NCI-H2227 (cell line): Measurements from ENCODE around the gene KDM4B.

ENCODE experiments used
- DNase-seq: peaks from one replicate; lab custom pipeline; 2025; ENCODE audit not compliant: unreplicated experiment; lab: John Stamatoyannopoulos, UW

KDM4B gene

DNA sequence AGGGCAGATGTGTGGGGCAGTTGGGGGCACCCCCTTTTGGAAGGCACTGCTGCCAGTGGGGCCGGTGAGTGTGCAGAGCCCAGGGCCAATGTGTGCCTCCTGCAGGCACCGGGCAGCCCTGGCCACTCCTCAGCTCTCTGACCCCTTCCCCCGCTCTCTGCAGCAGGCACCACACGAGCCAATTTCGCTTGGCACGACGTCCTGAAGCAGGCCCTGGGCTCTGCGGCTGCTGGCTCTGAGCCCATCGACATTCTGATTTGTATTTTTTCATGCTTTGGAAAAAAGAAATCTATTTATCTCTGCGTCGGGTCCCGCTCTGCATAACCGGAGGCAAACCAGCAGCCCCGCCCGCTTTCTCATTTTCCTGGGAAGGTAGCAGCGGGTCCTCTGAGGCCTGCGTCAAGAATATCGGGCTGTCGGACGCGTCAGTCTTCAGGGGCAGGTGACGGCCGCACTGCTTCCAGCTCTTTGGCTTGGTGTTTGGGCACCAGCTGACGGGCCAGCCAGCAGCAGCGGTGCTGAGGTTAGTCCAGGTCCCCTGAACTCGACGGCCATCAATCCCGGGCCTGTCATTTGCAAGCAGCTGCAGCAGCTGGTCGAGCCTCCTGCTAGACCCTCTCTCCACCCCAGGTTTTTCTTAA is 134.3 kb downstream of the KDM4B start:
- DNase-seq = peak; percentile 41

DNA sequence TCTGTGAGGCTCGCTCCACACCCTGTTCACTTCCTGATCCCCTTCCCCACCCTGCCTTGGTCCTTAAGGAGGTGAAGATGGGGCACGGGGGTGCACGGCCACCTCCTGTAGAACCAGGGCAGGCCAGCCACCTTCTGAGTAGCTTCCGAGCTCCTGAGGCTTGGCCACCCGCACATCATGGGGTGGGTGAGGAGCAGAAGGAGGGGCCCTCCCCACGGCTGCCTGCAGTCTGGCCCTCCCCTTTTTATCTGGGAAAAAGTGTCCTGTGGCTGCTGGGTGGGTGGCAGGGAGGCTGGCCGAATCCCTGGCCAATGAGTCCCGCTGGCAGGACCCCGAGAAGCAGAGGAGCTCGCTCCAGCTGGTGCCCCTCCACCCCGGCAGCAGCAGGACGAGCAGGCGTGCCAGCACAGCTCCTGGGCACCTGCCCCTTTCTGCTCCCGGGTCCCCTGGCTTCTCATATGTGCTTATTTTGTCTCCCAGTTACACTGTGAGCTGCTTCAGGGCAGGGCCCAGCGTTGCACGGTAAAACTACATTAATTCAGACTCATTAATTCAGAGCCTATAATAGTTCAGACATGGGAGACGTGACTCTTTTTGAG is 135.0 kb downstream of the KDM4B start:
- no peak for DNase-seq

DNA sequence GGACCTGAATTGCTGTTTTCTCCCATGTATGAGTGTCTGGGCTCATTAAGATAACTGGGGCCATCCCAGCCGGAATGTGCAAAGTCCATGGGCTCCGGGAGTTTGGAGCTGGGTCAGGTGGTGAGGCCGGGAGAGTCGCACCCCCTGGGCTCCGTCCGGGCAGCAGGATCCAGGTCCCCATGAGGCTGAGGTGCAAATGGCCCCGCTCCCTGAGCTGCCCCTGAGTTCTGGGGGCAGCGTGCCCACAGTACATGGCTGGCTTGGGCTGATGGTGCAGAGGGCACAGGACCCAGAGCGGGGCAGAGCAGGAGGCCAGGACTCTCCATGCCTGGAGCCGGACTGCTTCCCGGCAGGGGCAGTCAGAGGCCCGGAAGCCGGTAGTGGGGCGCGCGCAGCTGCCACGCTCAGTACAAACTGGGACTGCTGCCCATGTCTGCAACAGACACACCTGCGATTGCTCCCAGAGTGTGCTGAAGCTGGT is 136.0 kb downstream of the KDM4B start:
- DNase-seq = no peak

DNA sequence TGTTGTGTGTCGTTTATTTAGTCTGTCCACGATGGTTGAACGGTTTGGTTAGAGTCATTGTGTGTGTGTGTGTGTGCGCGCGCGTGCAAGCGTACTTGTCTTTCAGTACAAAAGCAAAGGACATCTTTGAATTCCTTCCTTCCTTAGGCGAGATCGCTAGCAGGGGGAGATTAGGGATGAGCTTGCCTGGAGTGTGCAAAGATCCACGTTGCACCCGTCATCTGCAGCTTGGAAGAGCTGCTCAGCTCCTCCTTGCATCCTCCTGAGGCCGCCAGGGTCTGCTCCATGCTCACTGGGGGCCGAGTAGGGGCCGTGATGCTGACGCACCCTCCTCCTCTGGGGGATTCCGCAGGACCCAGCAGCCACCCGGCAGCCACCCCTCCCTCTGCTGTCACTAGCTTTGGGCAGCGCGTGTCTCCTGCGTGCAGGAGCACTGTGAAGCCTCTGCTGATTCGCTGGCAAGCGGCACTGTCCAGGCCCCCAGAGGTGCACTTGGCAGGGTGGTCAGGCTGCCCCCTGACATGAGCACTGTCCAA is 137.3 kb downstream of the KDM4B start:
- no peak for DNase-seq

DNA sequence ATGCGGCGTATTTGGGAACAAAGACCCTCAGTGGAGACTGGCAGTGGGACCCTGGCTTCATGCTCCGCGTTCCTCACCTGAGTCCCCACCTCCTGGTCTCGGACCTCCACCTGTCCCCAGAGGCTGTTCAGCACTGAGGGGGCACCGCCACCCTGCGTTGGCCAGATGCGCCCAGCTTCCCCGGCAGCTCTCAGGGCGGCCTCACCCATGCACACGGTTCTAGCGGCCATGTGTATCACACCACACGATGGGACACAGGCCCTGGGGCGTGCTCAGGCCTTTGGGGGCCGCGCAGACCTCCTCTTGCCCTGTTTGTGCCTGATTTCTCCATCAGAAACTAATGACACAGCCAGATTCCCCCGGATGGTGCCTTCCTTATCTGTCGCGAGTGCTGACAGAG is 138.1 kb downstream of the KDM4B start:
- no peak for DNase-seq

DNA sequence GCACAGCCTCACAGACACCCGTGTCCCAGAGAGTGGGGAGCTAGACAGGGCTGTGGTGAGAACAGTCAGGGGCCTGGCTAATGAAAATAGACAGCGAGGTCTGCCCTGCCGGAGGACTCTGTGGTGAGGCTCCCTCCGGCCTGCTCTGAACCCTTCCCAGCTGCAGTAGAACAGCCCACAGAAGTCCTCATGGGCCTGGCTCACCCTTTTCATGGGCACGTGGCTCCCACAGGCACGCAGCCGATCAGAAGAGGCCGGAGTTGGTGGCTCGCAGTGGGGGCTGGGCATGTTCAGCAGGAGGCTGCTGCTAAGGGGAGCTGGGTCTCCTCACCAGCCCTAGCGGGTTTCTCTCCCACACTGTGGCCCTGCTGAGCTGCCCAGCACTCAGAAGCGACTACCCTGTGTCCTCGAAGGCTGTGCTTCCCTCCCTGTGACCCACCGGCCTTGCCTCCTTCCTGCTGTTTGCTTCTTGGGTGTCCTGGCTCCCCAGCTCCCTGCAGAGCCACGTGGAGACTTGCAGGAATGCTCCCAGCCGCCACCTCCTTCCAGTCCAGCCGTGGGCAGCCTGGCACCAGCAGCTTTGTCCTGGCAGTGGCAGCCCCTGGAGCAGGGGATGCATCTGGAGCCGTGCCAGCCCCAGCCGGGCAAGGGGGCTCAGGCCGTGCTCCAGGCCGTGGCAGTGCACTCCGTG is 138.7 kb downstream of the KDM4B start:
- no peak for DNase-seq

DNA sequence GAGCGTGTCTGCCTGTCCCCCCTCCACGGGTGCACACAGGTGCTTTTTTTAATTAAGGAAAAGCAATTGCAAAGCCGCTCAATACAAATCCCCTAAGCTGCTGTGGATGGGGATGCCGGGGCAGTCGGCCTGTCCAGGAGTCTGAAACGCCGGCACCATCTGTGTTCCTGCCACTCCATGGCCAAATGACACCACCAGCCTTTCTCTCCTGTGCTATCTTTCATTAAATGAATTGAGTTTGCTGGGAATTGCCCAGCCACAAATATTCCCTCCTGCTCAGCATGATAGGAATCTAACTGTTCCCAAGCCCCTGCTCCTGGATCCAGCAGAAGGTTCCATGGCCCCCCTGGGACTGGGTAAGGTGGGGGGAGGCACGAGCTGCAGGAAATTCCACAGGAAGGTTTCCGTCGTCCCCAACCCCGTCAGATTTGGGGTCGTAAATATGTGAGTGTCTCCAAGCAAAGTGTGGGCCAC is 139.2 kb downstream of the KDM4B start:
- no peak for DNase-seq

DNA sequence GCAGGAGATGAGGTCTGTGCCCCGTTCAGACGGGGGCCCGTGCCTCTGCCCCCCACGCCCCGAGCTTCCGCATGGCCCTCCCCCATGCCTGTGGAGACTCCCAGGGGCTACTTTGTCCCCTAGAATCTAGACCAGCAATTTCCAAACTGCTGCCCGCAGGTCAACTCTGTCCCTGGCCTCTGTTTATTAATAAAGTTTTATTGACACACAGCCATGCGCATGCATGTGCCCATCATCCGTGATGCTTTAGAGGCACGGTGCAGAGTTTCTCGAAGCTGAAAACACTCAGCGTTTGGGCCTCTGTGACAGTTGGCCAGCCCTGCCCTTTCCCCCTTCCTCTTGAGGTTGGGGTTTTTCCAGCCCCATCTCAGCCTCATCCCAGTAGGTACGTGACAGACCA is 140.0 kb downstream of the KDM4B start:
- DNase-seq = no peak

DNA sequence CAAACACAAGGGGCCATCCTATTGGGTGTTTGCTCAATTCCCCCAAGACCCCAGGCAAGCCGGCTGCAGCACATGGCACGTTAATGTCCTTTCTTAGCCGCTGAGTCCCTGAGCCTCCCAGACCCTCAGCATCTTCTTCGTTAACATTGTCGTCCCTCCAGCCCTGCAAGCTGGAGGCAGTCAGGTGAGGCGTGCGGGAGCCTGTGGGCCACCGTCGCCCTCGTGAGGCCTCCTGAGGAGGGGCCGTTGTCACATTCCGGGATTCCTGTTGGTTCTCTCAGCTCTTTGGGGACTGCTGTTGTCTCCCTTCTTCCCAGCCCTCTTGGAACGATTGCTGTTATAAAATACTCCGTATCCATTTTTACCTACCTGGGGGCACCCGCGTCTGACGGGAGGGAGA is 140.6 kb downstream of the KDM4B start:
- no peak for DNase-seq

DNA sequence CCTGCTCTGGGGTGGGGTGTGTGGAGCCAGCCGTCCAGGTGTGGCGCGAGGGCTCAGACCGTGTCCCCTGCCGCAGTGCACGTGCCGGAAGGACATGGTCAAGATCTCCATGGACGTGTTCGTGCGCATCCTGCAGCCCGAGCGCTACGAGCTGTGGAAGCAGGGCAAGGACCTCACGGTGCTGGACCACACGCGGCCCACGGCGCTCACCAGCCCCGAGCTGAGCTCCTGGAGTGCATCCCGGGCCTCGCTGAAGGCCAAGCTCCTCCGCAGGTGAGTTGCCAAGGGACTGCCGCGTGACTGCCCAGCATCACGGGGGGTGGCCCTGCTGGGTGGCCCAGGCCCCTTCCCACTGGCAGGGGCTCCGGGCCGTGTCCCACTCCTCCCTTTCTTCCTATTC is 141.6 kb downstream of the KDM4B start:
- DNase-seq = no peak

DNA sequence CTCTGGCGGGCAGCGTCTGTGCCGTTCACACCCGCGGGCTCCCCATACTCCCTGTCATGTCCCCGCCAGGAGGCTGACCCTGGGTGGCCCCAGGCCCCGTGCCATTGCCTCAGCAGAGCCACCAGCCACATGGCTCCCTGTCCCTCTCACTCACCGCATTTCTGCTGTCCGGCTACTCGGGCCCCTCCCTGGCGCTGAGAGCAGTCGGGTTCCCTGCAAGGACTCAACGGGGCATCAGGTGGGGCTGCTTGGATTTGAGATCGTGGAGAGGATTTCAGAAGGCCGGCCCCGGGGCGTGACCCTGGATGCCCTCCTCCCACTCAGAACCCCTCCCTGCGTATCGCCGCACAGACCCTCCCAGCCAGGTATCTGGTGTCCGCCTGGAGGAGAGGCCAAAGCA is 142.1 kb downstream of the KDM4B start:
- no peak for DNase-seq

DNA sequence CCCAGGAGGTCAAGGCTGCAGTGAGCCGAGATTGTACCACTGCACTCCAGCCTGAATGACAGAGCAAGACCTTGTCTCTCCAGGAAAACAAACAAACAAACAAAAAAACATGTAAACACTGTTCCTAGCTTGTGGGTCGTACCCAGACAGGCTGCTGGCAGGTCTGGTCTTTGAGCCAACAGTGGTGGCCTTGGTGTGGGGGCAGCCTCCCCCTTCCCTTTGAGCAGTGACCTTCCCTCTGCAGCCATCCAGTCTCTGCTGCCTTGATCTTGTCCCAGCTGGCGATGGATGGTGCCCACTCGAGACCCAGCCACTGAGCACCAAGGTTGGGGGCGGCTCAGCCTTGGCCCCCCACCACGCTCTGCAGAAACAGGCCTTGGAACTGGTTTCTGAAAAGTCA is 143.3 kb downstream of the KDM4B start:
- no peak for DNase-seq

DNA sequence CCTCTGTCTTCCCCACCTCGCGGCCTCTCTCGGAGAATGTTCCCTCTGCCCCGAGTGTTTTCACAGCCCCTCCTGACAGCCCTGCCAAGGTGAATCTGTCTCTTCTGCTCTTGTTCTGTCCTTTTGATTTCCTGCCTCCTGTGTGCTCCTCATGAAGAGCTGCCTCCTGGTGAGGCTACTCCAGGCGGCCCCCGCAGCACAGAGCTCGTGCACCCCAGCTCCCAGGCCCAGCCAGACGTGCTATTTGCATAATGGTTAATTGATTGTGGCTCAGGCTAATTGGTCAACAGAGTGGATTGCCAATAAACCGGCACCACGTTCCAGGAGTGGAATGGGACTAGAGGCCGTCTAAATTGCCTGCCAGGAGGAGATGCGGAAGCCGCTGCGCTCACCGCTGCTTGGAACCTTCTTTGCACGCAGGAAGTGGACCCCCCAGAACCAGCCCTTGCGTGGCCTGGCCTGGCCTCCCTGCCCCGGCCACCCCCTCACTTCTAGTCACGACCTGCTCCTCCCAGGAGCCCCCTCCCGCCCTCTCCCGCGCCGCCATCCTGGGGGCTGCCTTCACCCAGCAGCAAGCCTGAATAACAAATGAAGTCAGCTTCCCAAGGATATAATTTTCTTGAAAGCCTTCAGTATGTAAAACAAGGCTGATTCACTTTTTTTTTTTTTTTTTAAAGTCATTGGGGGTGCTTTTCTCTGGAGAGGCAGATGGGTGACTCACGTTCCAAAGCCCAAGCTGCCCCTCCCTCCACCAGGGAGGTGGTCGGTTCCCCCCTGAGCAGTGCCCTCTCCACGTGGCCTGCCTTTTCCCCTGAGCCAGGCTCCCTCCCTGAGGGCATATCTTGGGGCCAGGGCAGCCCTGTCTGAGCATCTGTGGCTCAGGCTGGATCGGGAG is 144.0 kb downstream of the KDM4B start:
- peak; percentile 53 for DNase-seq

DNA sequence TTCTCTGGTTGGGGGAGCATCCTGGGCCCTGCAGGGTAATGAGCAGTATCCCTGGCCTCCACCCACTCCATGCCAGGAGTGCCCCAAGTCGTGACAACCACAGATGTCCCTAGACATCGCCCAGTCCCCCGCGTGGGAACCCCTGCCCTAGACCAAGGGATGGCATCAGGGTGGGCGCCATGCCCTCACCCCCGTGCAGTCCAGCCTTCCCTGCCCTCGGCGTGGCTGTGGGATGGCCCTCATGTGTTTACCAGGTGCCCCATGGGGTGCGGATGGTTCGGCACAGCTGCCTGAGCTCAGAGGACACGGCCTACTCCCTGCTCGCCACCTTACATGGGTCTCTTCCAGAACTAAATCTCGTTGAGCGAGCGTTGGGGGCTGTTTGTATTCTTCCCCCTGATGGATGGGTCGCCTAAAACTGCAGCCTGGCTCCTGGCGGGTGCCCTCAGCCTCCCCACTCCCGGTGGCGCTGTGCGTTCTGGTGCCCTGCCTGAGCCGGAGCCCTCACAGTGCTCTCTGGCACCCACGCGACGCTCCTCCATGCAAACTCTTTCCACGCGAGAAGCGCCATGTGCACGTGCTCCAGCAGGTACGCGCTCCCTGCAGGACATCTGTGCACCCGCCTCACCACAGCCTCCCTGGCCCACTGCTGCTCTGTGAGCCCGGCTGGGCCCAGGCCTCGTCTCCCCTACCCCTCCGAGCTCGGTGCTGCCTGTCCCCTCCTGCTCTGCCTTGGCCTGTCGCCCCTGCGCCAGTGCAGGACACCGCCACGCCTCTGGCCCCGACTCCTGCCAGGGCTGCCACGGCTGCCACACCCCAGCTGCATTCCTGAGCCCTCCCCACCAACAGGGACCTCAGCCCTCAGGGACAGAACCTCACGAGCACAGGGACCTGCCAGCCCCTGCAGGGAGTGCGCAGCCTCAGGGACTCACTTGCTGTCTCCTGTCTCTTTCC is 145.0 kb downstream of the KDM4B start:
- no peak for DNase-seq

DNA sequence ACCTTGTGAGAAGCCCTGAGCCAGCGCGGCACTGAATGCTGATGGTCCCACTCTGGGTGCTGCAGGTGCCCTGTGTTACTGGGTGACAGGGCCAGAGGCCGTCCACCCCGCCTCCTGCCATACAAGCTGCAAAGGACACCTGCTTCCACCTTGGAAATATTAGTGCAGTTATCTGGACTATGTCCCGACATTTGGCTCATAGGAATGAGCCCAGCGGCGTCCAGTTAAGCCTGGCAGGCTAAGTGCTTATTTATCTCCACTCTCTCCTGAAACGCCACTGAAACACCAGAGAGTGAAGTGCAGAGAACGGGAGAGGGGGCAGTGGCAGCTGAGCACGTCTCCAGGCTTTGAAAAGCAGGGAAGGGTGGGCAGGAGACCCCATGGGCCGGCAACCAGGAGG is 145.8 kb downstream of the KDM4B start:
- peak; percentile 20 for DNase-seq

DNA sequence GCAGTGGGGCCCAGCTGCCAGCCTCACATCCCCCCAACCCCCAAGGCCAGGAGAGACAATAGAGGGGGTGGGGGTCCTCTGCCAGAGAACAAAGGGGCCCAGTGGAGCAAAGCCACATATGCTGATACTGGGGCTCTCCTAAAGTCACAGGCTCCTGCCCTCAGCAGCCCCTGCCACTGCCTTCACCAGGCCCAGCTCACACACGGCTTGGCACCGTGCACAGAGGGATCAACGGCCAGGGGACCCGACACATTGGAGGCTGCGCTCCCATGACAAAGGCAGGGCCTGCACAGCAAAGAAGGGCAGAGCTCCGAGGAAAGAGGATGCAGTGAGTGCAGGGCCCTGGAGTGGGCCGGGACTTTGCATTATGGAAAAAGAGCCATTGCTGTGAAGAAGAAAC is 146.4 kb downstream of the KDM4B start:
- DNase-seq = no peak

DNA sequence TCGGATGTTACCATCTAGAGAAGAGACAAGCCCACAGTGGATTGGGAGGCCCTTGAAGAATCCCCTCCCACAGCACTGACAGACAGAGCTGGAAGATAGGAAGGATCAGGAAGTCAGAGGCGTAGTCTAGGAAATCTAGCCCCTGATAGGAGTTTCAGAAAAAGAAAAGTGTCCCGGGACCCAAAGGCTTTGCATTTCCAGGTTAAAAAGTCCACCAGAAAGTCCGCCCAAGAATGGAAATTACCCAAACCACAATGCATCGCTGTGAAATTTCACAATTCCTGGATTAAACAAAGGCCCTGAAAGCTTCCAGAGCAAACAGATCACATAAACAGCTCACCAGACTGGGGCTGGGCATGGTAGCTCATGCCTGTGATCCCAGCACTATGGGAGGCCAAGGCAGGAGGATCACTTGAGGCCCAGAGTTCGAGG is 146.9 kb downstream of the KDM4B start:
- no peak for DNase-seq

DNA sequence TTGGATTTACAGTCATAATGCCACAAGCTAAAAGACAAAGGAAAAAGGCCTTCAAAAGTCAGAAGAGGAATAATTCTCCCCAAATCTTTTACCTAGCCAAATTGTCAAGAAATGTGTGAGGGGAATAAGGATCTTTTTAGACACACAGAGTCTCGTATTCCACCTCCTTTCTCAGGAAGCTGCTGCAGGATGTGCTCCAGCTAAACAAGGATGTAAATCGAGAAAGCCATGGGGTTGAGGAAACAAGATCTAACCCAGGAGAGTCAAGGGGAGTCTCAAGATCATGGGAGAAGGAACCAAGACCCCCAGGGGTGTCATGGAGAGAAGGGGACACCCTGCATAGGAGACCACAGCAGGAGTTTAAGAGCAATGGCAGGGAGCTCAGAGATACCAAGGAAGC is 147.4 kb downstream of the KDM4B start:
- DNase-seq = no peak

DNA sequence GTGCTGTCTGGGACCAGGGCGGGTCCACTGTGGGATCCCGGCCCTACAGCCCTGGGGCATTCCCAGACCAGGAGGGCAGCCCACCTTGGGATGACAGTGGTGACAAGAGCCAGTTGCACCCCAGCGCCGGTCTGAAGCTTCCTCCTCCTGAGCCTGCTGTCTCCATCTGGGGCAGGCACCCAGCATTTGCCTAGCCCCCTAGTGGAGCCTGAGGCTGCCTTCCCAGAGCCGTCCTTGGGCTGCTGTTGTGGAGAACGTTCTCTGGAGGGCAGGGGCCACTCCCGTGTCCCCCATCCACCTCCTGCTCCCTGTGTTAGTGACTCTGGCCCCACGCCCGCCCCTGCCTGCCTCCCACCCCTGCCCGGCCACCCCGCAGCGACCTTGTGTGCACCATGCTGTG is 148.5 kb downstream of the KDM4B start:
- DNase-seq = no peak

DNA sequence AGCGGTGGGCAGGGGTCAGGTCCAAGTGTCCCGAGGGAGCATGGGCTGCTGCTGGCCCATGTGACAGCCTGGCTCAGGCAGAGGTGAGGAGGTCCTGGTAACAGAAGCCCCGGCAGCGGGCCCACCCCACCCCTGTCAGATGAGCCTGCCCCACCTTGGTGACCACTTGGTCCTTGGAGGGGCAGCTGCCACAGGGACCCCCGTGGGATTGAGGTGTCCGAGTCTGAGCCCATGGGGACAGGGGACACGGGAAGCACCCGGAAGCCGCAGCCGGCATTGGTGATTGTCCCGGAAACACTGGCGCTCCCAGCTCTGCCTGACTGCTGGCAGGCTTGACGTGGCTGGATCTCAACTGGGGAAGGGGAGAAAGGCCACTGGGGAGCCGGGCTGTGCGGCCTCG is 149.1 kb downstream of the KDM4B start:
- no peak for DNase-seq
